ENCODE results near the gene IRF5.

Gene IRF5

DNA sequence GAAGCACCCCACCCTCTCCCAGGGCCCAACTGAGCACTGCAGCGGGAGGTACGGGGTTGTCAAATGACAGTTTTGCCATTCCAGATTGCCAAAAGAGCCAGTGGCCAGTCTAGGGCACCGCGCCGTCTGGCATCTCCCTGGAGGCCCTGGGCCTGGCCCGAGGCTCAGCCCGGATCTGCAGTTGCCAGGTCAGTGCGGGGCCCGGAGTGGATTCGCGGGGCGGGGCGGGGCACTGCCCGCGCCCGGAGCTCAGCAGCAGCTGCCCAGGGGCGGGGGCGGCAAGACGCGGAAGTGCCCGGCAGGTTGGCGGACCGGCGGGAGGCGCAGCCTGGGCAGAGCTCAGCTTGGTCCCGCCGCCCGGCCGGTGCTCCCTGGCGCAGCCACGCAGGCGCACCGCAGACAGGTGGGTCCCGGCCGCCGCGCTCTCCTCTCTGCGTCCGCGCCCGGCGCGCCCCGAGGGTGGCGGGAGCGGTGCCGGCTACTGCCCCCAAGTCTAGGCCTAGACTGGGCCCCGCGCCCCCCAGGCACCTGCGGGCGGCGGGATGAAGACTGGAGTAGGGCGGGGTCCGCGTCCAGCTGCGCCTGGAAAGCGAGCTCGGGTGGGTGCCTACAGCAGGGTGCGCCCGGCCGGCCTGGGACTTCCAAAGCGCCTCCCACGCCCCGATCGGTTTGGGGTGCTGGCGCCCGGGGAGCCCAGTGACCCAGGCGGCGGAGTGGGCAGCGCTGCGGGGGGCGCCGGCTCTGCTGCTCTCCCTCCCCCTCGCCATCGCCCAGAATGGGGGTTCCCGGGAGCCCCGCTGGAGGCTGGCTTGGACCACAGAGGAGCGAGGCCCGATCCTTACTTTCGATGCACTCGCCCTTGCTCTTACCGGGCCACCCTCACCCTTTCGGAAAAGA, at the start of gene IRF5:
Gene IRF5, plus strand, starts transcription at position 281 of the 897 bp plus-strand sequence. CDS start 4,155 bp downstream, outside the sequence.
- DNase-seq, result peak; percentile 51

DNA sequence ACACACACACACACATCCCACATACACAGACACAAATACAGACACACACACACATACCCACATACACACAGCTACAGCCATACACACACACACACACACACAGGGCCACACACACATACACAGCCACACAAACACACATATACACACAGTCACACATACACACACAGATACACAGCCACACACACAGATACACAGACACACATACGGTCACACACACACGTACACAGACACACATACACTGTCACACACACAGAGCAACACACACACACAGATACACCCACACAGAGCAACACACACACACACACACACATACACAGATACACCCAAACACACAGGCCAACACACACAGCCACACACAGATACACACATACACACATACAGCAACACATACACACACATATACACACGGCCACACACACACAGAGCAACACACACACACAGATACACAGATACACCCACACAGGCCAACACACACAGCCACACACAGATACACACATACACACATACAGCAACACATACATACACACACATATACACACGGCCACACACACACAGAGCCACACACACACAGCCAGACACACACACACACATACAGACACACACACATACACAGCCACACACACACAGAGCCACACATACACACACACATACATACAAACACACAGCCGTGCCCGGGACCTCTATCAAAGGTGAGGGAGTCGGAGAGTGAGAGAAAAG, 49.5 kb upstream of the IRF5 start:
- DNase-seq, result no peak

DNA sequence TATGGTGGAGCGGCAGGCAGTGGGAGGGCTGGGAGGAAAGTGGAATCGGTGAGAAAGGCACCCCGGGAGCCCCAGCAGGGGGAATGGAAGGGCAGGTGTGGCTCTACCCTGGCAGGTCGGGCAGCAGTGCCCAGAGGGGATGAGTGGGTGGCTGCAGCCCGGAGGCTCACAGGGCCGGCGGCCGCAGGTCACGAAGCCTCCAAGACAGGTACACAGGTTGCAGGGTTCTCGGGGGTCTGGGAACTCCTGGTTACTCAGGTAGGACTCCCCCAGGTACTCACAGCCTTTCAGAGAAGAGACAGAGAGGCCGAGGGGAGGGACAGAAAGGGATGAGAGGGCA, 49.0 kb upstream of the IRF5 start:
- DNase-seq, result no peak

DNA sequence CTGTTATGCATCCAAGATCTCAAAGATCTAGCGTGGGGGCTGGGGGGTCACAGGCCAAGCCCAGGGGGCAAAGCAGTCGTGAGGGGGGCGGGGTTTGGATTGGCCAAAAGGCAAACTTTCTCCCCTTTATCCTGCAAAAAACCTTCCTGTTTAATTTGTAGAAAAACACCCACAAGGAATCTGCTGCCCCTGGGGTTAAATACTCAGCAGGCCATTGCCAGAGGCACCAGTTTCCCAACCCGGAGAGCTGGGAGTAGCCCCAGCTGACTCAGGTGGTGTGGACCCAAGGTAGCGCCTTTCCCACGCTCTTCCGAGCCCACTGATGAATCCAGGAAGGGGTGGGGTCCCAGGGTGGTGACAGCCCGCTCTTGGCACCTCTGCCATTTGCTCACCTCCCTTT, 48.6 kb upstream of the IRF5 start:
- DNase-seq, result no peak

DNA sequence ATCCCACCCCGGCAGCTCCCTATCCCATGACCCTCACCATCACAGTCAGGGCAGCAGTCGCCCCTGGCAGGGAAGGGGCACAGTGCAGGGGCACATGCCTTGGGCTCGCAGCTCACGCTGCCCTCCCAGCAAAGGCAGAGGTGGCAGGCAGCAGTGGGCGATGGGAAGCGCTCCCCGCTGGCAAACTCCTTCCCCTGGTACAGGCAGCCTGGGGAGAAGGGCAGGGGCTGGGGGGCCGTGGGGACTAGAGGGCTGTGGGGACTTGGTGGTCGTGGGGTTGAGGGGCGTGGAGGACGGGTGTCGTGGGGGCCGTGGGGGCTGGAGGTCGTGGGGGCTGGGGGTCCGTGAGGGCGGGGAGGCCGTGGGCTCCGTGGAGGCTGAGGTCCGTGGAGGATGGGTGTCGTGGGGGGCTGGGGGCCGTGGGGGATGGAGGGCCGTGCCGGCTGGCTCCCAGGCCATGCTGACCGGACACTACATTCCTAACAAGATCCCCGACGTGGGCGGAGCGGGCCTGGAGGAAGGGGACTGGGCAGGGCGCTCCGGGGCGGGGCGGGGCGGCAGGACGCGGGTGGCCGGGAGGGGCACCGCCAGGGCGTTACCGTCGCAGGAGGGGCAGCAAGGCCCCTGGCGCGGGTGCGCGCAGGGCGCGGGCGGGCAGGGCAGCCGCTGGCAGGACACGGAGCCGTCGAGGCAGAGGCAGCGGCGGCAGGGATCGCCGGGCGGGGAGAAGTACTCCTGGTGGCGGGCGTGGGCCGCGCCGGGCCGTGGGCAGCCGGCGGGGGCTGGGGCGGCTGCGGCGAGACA, 47.2 kb upstream of the IRF5 start:
- no peak for DNase-seq

DNA sequence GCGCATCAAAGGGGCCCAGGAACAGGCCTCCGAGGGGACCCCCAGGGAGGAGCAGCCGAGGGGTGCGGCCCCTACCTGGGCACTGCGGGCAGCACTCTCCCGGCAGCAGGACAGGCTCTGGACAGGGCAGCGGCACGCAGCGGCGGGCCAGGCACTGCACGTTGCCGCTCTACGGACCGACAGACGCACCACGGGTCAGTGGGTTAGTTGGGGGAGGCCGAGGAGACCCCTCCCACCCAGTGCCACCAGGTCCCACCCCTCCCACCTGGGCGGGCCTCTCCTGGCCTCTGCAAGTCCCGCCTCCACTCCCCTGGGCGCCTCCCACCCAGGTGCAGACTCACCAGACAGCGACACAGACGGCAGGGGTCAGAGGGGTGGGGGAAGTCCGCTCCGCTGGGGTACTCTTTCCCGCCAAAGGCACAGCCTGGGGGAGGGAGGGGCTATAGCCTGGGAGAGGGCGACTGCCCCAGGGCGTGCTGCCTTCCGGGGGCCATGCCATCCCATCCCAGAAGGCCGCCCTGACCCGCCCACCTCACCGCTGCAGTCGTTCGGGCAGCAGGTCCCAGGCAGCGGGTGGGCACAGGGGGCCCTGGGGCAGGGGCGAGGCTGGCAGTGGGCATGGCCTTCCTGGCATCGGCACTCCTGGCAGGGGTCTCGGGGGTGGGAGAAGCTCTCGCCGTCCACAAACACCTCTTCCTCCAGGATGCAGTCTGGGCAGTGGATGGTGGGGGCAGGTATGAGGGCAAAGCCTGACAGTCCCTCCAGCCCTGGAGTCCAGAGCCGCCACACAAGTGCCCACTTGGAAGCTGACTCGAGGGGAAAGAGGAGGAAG, 46.4 kb upstream of the IRF5 start:
- DNase-seq, result no peak

GRCh38 chr7:128891942-128892269, 45.8 kb upstream of the IRF5 start:
- DNase-seq, result no peak

DNA sequence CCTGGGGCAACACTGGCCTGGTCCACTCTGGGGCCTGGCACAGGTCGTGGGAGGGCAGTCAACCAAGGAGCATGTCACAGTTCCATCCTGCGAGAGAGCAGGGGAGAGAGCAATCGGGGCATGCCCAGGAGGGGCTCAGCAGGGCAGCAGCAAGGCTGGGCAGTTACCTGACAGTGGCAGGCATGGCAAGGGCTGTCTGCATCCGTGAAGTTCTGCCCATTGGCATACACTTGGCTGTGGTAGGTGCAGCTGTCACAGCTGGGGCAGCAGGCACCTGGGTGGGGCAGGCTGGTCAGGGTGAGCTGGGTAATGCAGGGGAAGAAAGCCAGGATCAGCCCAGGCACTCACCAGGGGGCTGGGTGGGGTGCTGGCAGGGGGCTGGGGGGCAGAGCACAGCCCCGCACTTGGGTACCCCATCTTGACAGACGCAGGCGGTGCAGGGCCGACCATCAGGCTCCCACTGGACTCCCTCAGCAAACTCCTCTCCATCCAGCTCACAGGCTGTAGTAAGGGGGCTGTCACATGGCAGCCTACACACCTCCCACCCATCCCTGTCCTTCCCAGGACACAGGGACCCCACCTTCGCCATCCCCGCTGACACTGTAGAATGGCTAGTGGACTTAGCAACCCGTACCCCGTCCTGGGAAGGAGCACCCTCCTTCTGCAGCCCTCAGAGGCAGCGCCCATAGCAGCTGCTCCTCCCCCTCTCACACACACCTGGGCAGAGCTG, 45.0 kb upstream of the IRF5 start:
- DNase-seq, result no peak

GRCh38 chr7:128893251-128894100, 44.3 kb upstream of the IRF5 start:
- DNase-seq, result no peak

DNA sequence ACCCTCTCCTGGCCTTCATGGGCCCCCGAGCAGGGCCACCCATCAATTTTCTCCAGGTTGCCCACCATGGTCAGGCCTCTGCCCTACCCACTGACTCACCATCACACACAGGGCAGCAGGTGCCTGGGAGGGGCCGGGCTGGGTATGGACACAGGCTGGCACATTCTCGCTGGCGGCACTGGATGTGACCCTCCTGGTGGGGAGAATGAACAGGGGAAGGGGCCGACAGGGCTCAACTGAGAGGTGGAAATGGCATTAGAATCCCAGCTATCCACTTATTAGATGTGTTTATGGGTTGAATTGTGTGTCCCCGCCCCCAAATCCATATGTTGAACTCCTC, 43.7 kb upstream of the IRF5 start:
- no peak for DNase-seq

DNA sequence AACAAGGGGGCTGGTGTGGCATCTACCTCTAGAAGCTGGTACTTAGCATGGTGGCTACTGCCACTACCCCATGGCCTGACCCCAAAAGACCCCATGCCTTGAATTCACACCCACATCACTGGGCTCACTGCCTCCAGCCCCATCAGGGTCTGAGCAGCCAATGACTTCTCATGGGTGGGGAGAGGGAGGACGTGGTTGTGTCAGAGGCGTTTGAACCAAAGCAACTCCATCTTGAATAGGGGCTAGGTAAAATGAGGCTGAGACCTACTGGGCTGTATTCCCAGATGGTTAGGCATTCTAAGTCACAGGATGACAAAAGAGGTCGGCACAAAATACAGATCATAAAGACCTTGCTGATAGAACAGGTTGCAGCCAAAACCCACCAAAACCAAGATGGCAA, 42.4 kb upstream of the IRF5 start:
- DNase-seq, result no peak

DNA sequence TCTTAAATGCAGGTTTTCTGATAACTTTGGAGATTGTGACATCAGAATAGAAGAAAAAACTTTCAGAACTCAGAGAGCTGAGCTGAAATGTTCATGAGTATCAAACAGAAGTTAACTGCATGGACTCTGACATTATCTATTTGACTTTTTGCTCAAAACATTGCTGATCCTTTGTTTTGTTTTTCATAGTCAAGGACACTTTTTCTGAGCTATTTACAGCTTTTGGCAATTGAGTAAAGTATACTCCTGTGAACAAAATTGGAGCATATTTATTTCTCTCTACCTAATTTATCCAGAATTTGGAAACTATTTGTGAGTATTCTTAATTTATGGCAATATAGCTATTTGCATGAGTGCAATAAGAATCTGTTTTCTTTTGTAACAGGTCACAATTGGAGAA, 38.3 kb upstream of the IRF5 start:
- DNase-seq, result no peak

DNA sequence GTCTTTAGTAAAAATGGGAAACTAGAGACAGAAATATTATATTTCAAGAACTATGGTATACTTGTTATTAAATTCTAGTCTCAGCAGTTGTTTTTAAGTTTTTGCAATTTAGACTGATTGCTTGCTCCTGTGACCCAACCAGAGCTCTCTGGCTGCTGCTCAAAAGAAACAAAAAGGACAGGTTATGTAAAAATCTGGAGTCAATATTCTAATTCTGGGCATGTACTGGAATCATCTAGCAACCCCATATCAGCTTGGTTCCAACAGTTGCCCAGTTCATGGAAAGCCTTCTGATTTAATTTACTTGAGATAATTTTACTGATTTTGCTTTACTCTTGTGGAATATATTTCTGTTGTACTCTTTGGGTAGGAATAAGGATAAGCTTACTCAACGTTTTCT, 37.5 kb upstream of the IRF5 start:
- no peak for DNase-seq

DNA sequence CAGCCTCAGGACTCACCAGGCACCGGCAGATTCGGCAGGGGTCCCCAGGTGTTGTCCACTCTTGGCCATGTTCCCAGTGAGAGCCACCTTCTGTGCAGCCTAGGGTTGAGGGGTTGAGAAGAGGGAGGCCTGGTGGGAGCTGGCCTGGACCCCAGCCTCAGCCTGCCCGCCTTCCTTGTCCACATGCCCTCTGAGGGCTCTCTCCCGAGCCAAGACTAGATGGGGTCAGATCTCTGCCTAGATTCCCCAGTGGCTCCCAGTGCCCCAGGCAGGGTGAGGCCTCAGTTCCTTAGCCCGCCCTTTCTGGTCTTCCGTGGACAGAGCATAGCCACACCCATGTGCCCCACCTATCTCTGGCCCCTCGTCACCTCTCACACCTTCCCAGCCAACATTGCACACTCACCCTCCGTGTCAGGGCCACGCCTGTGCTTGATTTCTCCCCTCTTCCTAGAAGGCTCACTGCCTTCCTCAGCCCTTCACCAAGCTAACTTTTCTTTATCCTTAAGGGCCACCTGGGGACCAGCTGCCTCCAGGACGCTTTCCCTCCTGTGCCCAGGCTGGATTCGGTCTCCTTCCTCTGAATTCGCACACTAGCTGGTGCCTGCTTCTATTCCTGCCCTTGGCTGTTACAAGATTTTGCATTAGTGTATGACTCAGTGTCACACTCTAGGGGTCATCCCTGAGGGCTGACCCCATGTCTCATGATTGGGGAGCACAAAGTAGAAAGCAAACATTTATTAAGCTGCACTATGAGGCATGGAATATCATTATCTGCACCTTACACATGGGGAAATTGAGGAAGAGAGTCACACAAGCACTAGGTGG, 34.8 kb upstream of the IRF5 start:
- no peak for DNase-seq

DNA sequence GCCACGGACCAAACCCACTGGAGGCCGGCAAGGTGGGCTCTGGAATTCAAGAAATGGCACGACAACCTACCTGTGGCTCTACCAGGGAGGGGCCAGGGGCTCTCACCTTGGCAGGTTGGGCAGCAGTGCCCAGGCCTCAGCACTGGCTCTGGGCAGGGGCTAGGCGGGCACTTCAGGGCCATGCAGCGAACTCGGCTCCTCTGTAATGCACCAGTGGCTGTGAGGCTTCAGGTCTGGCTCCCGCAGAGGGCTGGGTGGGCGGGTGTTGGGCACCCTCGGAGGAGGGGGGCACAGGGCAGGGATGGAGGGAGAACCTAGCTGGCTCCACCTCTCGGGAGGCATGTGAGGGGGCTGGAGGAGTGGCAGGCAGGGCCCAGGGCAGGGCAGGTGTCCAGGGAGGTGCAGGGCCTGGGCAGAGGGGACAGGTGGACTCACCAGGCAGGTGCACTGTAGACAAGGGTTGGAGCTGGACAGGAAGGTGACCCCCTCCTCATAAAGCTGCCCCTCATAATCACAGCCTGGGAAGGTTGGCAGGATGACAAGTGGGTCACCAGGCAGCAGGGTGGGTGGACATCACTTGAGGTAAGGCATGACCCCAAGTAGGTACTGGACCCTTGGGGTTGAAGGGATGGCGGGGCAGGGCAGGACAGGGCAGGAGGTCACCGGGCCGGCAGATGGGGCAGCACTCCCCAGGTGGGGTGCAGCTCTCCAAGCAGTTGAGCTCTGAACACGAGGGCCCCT, 33.9 kb upstream of the IRF5 start:
- DNase-seq, result no peak

- peak; percentile 65 for DNase-seq
Measured at GRCh38 chr7:128904381-128905197, 33.1 kb upstream of the IRF5 start.

GRCh38 chr7:128906001-128906765, 31.5 kb upstream of the IRF5 start:
- DNase-seq, result no peak
